ENCODE measurements around the gene LRRC66.

DNA sequence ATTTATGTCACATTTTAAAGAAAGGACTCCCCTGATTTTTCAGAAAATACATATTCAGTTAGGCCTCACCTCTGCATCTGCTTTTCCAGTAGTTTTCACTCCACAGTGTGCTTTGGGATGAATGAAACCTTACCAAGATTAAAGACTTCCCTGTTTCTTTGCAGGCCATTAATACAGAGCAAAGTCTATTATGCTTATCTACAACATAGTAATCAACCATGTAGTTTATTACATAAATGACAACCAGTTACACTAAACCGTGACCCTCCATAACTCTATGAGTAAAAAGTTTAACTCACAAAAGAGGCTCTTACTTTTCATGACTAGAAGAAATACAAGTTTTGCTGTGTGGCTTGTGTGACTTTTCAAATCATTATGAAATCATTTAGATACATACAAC lies 2.3 kb downstream of the LRRC66 start:
- no peak for TF ChIP-seq POLR2A (IDR thresholded peaks at IDR 0.05)
- TF ChIP-seq, protein P1, sequence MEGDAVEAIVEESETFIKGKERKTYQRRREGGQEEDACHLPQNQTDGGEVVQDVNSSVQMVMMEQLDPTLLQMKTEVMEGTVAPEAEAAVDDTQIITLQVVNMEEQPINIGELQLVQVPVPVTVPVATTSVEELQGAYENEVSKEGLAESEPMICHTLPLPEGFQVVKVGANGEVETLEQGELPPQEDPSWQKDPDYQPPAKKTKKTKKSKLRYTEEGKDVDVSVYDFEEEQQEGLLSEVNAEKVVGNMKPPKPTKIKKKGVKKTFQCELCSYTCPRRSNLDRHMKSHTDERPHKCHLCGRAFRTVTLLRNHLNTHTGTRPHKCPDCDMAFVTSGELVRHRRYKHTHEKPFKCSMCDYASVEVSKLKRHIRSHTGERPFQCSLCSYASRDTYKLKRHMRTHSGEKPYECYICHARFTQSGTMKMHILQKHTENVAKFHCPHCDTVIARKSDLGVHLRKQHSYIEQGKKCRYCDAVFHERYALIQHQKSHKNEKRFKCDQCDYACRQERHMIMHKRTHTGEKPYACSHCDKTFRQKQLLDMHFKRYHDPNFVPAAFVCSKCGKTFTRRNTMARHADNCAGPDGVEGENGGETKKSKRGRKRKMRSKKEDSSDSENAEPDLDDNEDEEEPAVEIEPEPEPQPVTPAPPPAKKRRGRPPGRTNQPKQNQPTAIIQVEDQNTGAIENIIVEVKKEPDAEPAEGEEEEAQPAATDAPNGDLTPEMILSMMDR (IDR thresholded peaks at IDR 0.05): no peak
